ENCODE data around the gene PITPNC1. TPM values are rescaled to one million over a fixed set of nuclear protein-coding genes. Genes with fewer than 3 reads are reported as not detected.

The PITPNC1 gene
- total and polyA plus RNA-seq, 2 donors (not counting 1 experiment from before 2014, with no cell fraction given) = 4.7 to 26.1 TPM

DNA sequence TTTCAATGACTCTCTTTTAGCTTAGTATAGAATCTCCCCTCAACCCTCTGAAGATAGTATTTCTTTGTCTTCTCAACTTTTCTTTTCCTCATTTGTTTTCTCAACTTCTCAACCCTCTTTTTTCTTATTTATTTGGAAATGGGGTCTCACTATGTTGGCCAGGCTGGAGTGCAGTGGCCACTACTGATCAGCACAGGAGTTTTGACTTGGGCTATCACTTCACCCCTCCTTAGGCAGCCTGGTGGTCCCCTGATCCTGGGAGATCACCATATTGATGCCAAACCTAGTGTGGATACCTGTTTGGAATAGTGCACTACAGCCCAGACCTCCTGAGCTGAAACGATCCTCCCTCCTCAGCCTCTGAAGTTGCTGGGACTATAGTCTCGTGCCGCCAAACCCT is 79.8 kb downstream of the PITPNC1 start:
- Mint-ChIP-seq H3K4me3 (no peak overlapping the region), H3K27ac (no peak overlapping the region)

DNA sequence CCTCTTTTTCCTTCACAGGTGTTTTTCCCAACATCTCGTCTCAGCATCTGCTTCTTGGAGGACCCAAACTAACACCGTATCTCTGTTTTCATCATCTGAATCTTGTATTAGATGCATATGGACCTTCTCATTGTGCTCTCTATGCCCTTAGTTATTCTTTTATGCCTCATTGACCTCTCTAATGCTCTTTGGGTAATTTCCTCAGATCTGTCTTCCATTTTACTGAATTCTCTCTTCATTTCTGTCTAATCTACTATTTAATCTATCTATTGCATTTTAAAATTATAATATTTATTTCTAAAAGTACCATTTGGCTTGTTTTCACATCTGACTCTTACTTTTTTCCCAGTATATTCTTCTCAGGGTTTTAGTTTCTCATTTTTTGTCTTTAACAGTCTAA is 81.1 kb downstream of the PITPNC1 start:
- H3K4me2 ChIP-seq (replicated peaks; ENCODE audit: low read depth, low read length, poor library complexity, severe bottlenecking) = no peak overlapping the region
- H4K20me1 ChIP-seq (ENCODE audit: control insufficient read depth, insufficient read depth, low read length, poor library complexity, severe bottlenecking) = no peaks in the 10 kb centered on the region
- DNase-seq (no peak), ATAC-seq (ENCODE audit: low read depth) (no peak)
- no peaks in the 10 kb centered on the region for H3K27me3 ChIP-seq (replicated peaks in 1 of 4; ENCODE audit: control extremely low read depth in 1 of 4, control insufficient read depth in 3 of 4, insufficient read depth in 4 of 4, low read length in 3 of 4)
- CTCF ChIA-PET = no interaction called here
- H3K9me3 Mint-ChIP-seq (ENCODE audit: insufficient read depth) = peaks cover 4% of the 10 kb centered on the region
- H3K9ac ChIP-seq (ENCODE audit: low read length) = no peak overlapping the region
- H3K4me1 ChIP-seq (ENCODE audit: control insufficient read depth in 2 of 2, insufficient read depth in 2 of 2, low read length in 2 of 2) = no peaks in the 10 kb centered on the region
- H3K4me1 Mint-ChIP-seq = peaks cover 18% of the 10 kb centered on the region
- H3K79me2 ChIP-seq (ENCODE audit: control insufficient read depth, insufficient read depth, low read length) = peaks cover 5% of the 10 kb centered on the region
- POLR2A ChIA-PET = no interaction called here
- 100% methylated on average over 2 of the region's 2 CpGs for WGBS (ENCODE audit: insufficient coverage)
- no peak overlapping the region for H2AFZ ChIP-seq (ENCODE audit: insufficient read depth, low read depth, low read length, poor library complexity, severe bottlenecking)
- intact Hi-C loops (cut with micrococcal nuclease) = no loop called here
- H3K4me3 Mint-ChIP-seq = no peak overlapping the region
- H3K27ac Mint-ChIP-seq = no peak overlapping the region
- TF ChIP-seq CTCF (IDR thresholded peaks at IDR 0.05) = no peak
- TF ChIP-seq EZH2 (IDR thresholded peaks at IDR 0.05; ENCODE audit: borderline replicate concordance, insufficient read depth, low read depth, low read length, poor library complexity, severe bottlenecking) = no peak
- no peaks in the 10 kb centered on the region for H3K36me3 ChIP-seq (replicated peaks in 1 of 2; ENCODE audit: control extremely low read depth in 1 of 2, control insufficient read depth in 1 of 2, extremely low read depth in 1 of 2, insufficient read depth in 2 of 2, low read length in 1 of 2)
- no peaks in the 10 kb centered on the region for H3K27me3 Mint-ChIP-seq
- H3K4me3 ChIP-seq (ENCODE audit: control extremely low read depth in 1 of 5, extremely low read depth in 1 of 5, insufficient read depth in 1 of 5, low read depth in 2 of 5, low read length in 4 of 5) = no peak overlapping the region
- H3K9me3 ChIP-seq (ENCODE audit: control extremely low read depth in 1 of 3, control insufficient read depth in 2 of 3, insufficient read depth in 1 of 3, low read length in 2 of 3) = peaks cover 0 to 15% (median 5%) of the 10 kb centered on the region in 3 donors
- H3K27ac ChIP-seq (ENCODE audit: low read length in 2 of 2) = no peak overlapping the region

More for the DNA sequence above, 79.8 kb downstream of the PITPNC1 start:
- TF ChIP-seq CTCF (IDR thresholded peaks at IDR 0.05) (no peak), EZH2 (IDR thresholded peaks at IDR 0.05; ENCODE audit: borderline replicate concordance, insufficient read depth, low read depth, low read length, poor library complexity, severe bottlenecking) (no peak)
- Histone ChIP-seq H3K27me3 (replicated peaks in 1 of 4; ENCODE audit: control extremely low read depth in 1 of 4, control insufficient read depth in 3 of 4, insufficient read depth in 4 of 4, low read length in 3 of 4) (no peaks in the 10 kb centered on the region), H3K9ac (ENCODE audit: low read length) (no peak overlapping the region), H3K4me2 (replicated peaks; ENCODE audit: low read depth, low read length, poor library complexity, severe bottlenecking) (no peak overlapping the region), H4K20me1 (ENCODE audit: control insufficient read depth, insufficient read depth, low read length, poor library complexity, severe bottlenecking) (no peaks in the 10 kb centered on the region), H3K27ac (ENCODE audit: low read length in 2 of 2) (no peak overlapping the region), H3K36me3 (replicated peaks in 1 of 2; ENCODE audit: control extremely low read depth in 1 of 2, control insufficient read depth in 1 of 2, extremely low read depth in 1 of 2, insufficient read depth in 2 of 2, low read length in 1 of 2) (no peaks in the 10 kb centered on the region), H3K4me1 (ENCODE audit: control insufficient read depth in 2 of 2, insufficient read depth in 2 of 2, low read length in 2 of 2) (peaks cover 3 to 5% of the 10 kb centered on the region in 2 donors), H3K9me3 (ENCODE audit: control extremely low read depth in 1 of 3, control insufficient read depth in 2 of 3, insufficient read depth in 1 of 3, low read length in 2 of 3) (peaks cover 0 to 15% (median 5%) of the 10 kb centered on the region in 3 donors), H2AFZ (ENCODE audit: insufficient read depth, low read depth, low read length, poor library complexity, severe bottlenecking) (no peak overlapping the region), H3K79me2 (ENCODE audit: control insufficient read depth, insufficient read depth, low read length) (peaks cover 5% of the 10 kb centered on the region), H3K4me3 (ENCODE audit: control extremely low read depth in 1 of 5, extremely low read depth in 1 of 5, insufficient read depth in 1 of 5, low read depth in 2 of 5, low read length in 4 of 5) (no peak overlapping the region)
- no peak for DNase-seq
- POLR2A ChIA-PET = no interaction called here
- intact Hi-C loops (cut with micrococcal nuclease) = no loop called here
- no peak for ATAC-seq (ENCODE audit: low read depth)
- 93% methylated on average over 3 of the region's 3 CpGs for WGBS (ENCODE audit: insufficient coverage)
- CTCF ChIA-PET = no interaction called here
- Mint-ChIP-seq H3K27me3 (no peaks in the 10 kb centered on the region), H3K4me1 (peaks cover 28% of the 10 kb centered on the region), H3K9me3 (ENCODE audit: insufficient read depth) (peaks cover 4% of the 10 kb centered on the region)
